Measurements from ENCODE around the gene ABCA2. TPM values are rescaled to one million over a fixed set of nuclear protein-coding genes. Genes with fewer than 3 reads are reported as not detected.

Gene ABCA2
- total RNA-seq, 1 donor from 2014 or later: 7.5 TPM

DNA sequence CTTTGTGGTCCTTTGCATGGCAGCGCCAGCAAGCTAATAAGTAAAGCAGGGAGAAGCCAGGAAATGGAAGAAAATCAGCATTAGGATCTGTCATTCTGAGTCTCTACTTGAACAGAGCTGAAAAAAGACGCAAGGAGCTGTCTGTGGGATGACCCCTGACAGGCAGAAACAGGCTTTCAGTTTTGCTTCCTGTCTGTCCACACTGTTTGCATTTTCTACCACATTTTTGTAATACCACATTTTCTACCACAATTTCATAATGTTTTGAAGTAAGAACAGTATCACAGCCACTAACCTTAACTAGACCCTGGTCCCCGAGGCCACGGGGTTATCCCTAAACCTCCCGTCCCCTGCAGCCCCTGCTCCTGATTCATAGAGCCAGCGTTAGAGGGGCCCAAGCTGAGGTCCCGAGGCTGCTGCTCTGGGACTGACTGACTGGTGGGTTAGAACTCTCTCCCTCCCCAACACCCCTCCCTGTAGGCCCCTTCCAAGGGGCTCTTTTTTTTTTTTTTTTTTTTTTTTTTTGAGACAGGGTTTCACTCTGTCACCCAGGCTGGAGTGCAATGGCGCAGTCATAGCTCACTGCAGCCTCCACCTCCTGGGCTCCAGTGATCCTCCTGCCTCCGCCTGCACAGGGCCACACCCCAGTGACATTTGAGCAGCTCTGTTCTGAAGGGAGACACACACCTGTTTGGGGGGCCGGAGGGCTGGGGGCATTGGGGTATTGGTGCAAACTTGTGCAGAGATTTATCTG lies 27.7 kb downstream of the ABCA2 start:
- Mint-ChIP-seq H3K27ac (peak overlapping the region; percentile 83), H3K27me3 (no peaks in the 10 kb centered on the region), H3K9me3 (no peaks in the 10 kb centered on the region), H3K4me3 (peak overlapping the region; percentile 75), H3K36me3 (ENCODE audit: low read depth) (no peaks in the 10 kb centered on the region), H3K4me1 (peaks cover 55% of the 10 kb centered on the region)
- ChIA-PET POLR2A (interaction anchor here (0.6 to 3.3 kb wide), 9 partner anchors 8 to 423 kb away, joined by 4 to 38 read pairs (median 4); partner anchors contain the start of genes EXD3, NOXA1, NPDC1 and PAXX), CTCF (interaction anchor here (0.6 to 2.3 kb wide), 7 partner anchors 9 to 158 kb away, joined by 3 to 8 read pairs (median 3); partner anchors contain the start of genes ABCA2, AJM1 and FUT7)
- DNase-seq (no peak), ATAC-seq (ENCODE audit: low read depth) (peak; percentile 69)
- intact Hi-C loops (cut with micrococcal nuclease): loop anchor here (1.0 kb wide), 1 partner anchor 34 kb away; no protein-coding TSS in a partner anchor
- TF ChIP-seq, protein P1, sequence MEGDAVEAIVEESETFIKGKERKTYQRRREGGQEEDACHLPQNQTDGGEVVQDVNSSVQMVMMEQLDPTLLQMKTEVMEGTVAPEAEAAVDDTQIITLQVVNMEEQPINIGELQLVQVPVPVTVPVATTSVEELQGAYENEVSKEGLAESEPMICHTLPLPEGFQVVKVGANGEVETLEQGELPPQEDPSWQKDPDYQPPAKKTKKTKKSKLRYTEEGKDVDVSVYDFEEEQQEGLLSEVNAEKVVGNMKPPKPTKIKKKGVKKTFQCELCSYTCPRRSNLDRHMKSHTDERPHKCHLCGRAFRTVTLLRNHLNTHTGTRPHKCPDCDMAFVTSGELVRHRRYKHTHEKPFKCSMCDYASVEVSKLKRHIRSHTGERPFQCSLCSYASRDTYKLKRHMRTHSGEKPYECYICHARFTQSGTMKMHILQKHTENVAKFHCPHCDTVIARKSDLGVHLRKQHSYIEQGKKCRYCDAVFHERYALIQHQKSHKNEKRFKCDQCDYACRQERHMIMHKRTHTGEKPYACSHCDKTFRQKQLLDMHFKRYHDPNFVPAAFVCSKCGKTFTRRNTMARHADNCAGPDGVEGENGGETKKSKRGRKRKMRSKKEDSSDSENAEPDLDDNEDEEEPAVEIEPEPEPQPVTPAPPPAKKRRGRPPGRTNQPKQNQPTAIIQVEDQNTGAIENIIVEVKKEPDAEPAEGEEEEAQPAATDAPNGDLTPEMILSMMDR (IDR thresholded peaks at IDR 0.05): no peak

DNA sequence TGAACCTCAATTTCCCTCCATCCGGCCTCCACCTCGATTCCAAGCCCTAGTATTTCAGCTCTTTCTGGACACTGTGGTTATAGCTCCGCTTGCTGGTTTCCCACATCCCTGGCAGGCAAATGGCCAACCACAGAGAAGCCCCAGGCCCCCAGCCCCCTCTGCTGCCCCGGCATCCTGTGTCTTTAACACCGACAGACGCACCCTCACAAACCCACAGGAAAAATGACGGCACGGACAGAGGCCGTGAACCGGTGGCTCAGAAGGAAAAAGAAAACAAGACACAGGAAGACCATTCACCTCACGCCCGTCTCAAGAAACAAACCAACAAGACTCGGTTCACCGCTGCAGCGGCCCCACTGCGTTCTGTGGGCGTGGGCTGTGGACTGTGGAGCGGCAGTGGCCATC lies 30.2 kb downstream of the ABCA2 start:
- ChIA-PET CTCF (interaction anchor here (2.9 kb wide), 1 partner anchor 37 kb away, joined by 8 read pairs; no protein-coding TSS in a partner anchor), POLR2A (interaction anchor here (0.6 kb wide), 1 partner anchor 261 kb away, joined by 4 read pairs; no protein-coding TSS in a partner anchor)
- intact Hi-C loops (cut with micrococcal nuclease): no loop called here
- Mint-ChIP-seq H3K27me3 (no peaks in the 10 kb centered on the region), H3K27ac (peak overlapping the region; percentile 68), H3K4me1 (peaks cover 68% of the 10 kb centered on the region), H3K36me3 (ENCODE audit: low read depth) (peaks cover 7% of the 10 kb centered on the region), H3K9me3 (no peaks in the 10 kb centered on the region), H3K4me3 (peak overlapping the region; percentile 53)
- ATAC-seq (ENCODE audit: low read depth) (no peak), DNase-seq (no peak)
- TF ChIP-seq, protein P1 (IDR thresholded peaks at IDR 0.05): no peak

DNA sequence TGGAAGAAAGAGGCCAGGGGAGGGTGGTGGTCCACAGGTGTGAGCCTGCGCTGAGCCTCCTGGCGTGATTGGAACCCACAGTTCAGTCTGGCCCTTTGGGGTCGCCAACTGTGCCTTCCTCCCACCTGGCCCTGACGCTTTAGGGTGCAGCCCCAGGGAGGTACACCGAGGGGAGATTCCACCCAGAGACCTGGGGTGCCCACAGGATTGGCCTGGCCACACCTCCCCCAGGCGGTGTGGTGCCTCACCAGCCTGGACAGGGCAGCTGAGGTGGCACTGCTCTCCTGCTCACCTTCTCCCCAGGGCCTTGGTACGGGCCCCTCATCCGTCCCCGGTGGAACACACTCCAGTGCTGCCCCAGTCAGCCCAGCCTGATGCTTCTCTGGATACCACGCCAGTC lies 30.7 kb downstream of the ABCA2 start:
- Mint-ChIP-seq H3K4me3 (peak overlapping the region; percentile 53), H3K9me3 (no peaks in the 10 kb centered on the region), H3K27me3 (no peaks in the 10 kb centered on the region), H3K36me3 (ENCODE audit: low read depth) (peaks cover 7% of the 10 kb centered on the region), H3K4me1 (peaks cover 72% of the 10 kb centered on the region), H3K27ac (peak overlapping the region; percentile 68)
- intact Hi-C loops (cut with micrococcal nuclease): no loop called here
- no peak for ATAC-seq (ENCODE audit: low read depth)
- TF ChIP-seq, protein P1 (IDR thresholded peaks at IDR 0.05): no peak
- DNase-seq: no peak
- POLR2A ChIA-PET: interaction anchor here (1.6 kb wide), 1 partner anchor 50 kb away, joined by 3 read pairs; no protein-coding TSS in a partner anchor
- CTCF ChIA-PET: interaction anchor here (2.7 to 2.9 kb wide), 2 partner anchors 32 to 38 kb away, joined by 8 to 11 read pairs; no protein-coding TSS in a partner anchor

DNA sequence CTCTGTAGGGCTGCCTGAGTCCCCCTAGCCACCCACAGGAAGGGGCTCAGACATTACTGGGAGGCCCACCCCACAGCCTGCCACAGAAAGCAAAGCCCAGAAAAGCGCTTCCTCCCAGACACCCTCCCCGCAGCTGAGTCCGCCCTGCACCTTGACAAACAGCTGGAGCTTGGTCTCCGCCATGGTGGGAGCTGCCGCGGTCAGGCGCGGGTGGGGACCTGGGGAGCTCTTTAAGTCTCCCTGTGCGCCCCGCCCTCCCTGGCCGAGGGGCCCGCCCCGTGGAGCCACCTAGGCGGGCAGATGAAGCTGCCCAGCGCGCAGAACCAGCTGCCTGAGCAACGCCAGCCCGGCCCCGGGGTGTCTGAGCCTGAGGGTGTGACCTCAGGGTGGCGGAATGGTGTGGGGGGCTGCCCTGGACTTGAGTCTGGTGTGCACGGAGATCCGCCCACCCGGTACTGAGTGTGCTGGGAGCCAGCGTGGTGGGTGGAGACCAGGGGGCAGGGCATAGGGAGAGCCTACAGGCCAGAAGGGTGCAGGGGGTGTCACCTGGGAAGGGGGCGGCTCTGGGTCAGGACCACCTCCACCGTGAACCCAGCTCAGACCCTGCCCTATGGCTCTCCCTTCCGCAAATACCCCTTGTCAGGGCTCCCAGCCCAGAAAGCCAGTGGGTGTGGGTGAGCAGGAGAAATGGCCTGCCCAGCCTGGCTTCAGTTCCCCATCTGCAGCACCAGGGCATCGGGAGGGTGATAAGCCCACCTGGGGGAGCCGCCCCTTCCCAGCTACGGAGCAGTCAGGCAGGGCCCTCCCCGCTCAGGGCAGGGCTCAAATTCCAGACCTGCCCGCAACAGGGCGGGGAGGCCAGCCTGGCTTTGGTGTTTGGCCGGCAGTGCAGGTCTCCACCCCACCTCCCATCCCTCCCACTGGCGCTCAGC lies 31.4 kb downstream of the ABCA2 start, which contains the start of gene CLIC3:
CLIC3 (minus strand) TSS at position 208 of the 932 bp plus-strand sequence; CDS start at position 183, 25 bp downstream.
- DNase-seq: peak; percentile 40
- Mint-ChIP-seq H3K4me3 (peak within 1 kb of the TSS; percentile 15), H3K4me1 (peaks cover 72% of the 10 kb centered on the region), H3K27me3 (no peaks in the 10 kb centered on the region), H3K36me3 (ENCODE audit: low read depth) (peaks cover 7% of the 10 kb centered on the region), H3K27ac (peak within 1 kb of the TSS; percentile 18), H3K9me3 (no peaks in the 10 kb centered on the region)
- ChIA-PET POLR2A (interaction anchor here (0.5 to 2.0 kb wide), 8 partner anchors 10 to 269 kb away, joined by 3 to 7 read pairs (median 3); partner anchors contain the start of genes ABCA2 and EDF1), CTCF (interaction anchor here (1.0 to 2.9 kb wide), 3 partner anchors 33 to 49 kb away, joined by 3 to 11 read pairs (median 8); no protein-coding TSS in a partner anchor)
- intact Hi-C loops (cut with micrococcal nuclease): no loop called here
- TF ChIP-seq, protein P1 (IDR thresholded peaks at IDR 0.05): no peak
- ATAC-seq (ENCODE audit: low read depth): no peak
